Loucy (cell line): ENCODE results near the gene ATF7.
"Not testable (repeated sequence)": the region's sequence is repeated elsewhere in the genome, so short reads cannot be mapped to it uniquely, and the experiment has no call there.

Source experiments
- H2AFZ ChIP-seq: fragments of 200-600 bp; sonication (generic); 2 replicates; pipeline ENCODE4 v1.6.0; 2016; ENCODE audit warnings: antibody characterized with exemption, mild to moderate bottlenecking, low read length, moderate library complexity
- H3F3A ChIP-seq: fragments of 200-600 bp; 2 replicates; pipeline ENCODE4 v1.6.0; 2016; ENCODE audit warnings: antibody characterized with exemption, low read depth, mild to moderate bottlenecking
- H3K27me3 ChIP-seq: fragments of 200-600 bp; sonication (generic); 2 replicates; pipeline ENCODE4 v1.6.1; 2014; ENCODE audit warnings: low read length, mild to moderate bottlenecking; ENCODE audit not compliant: insufficient read depth, poor library complexity, severe bottlenecking
- H3K36me3 ChIP-seq: fragments of 200-600 bp; sonication (generic); 2 replicates; pipeline ENCODE4 v1.6.1; 2016; ENCODE audit warnings: low read length; ENCODE audit not compliant: insufficient read depth
- H3K4me1 ChIP-seq: fragments of 200-600 bp; sonication (generic); 2 replicates; pipeline ENCODE4 v1.5.1; 2014; ENCODE audit warnings: low read length, mild to moderate bottlenecking; ENCODE audit not compliant: insufficient read depth, poor library complexity, severe bottlenecking
- H3K4me2 ChIP-seq: fragments of 200-600 bp; sonication (generic); 2 replicates; pipeline ENCODE4 v1.6.0; 2014; ENCODE audit warnings: antibody characterized with exemption, low read length, low read depth, mild to moderate bottlenecking; ENCODE audit not compliant: poor library complexity, severe bottlenecking
- H3K4me3 ChIP-seq: fragments of 200-600 bp; sonication (generic); 2 replicates; pipeline ENCODE4 v1.5.1; 2014; ENCODE audit warnings: low read length, mild to moderate bottlenecking, mixed read lengths; ENCODE audit not compliant: poor library complexity, severe bottlenecking
- H3K79me2 ChIP-seq: fragments of 200-600 bp; sonication (generic); 2 replicates; pipeline ENCODE4 v1.6.1; 2014; ENCODE audit warnings: low read length; ENCODE audit not compliant: insufficient read depth
- H3K9ac ChIP-seq: fragments of 200-600 bp; sonication (generic); 2 replicates; pipeline ENCODE4 v1.6.0; 2014; ENCODE audit warnings: mild to moderate bottlenecking, low read depth, low read length, moderate library complexity; ENCODE audit not compliant: poor library complexity, severe bottlenecking
- H3K9me2 ChIP-seq: fragments of 200-600 bp; sonication (generic); replicated peaks from 2 replicates; pipeline ENCODE4 v1.6.1; 2016; ENCODE audit warnings: low read depth, low read length, mixed read lengths
- H3K9me3 ChIP-seq: fragments of 200-600 bp; sonication (generic); 2 replicates; pipeline ENCODE4 v1.6.1; 2014; ENCODE audit warnings: mild to moderate bottlenecking, antibody characterized with exemption, low read length, low read depth; ENCODE audit not compliant: insufficient read depth
- H4K20me1 ChIP-seq: fragments of 200-600 bp; sonication (generic); 2 replicates; pipeline ENCODE4 v1.6.0; 2014; ENCODE audit warnings: antibody characterized with exemption, low read length, mild to moderate bottlenecking; ENCODE audit not compliant: insufficient read depth, poor library complexity, severe bottlenecking
- EZH2phosphoT487 ChIP-seq: fragments of 200-600 bp; IDR thresholded peaks from 2 replicates; pipeline ENCODE4 v1.6.1; 2018; ENCODE audit warnings: antibody characterized with exemption, mild to moderate bottlenecking, moderate library complexity, borderline replicate concordance
- TF ChIP-seq, protein P1 (sequence below): fragments of 200-600 bp; sonication (generic); conservative IDR thresholded peaks from 2 replicates; pipeline ENCODE4 v1.5.1; 2014; ENCODE audit warnings: mild to moderate bottlenecking, antibody characterized with exemption, low read length

Gene ATF7

DNA sequence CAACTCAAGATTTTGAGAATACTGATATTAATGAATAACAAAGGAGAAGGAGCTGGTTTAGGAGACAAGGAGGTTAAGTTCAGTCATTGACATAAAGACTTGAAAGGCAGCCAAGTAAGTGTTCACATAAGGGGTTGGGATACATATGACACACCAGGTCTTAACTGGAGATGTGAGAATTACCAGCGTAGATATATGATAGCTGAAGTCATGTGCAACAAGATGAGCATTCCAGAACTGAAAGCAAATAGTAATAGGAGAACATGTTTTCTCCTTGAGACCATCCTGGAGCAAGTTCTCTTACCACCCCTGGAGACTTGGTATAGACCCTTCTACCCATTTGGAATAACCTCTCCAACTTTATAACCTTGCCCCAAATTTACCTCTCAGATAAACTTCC, 75.6 kb downstream of the ATF7 start:
- H3K9me3 ChIP-seq = no peaks in the 10 kb centered on the region
- H3K4me1 ChIP-seq = no peaks in the 10 kb centered on the region
- no peaks in the 10 kb centered on the region for H3K27me3 ChIP-seq
- no peak overlapping the region for H3K4me3 ChIP-seq
- H2AFZ ChIP-seq = no peak overlapping the region
- no peak overlapping the region for H3K9ac ChIP-seq
- TF ChIP-seq, protein P1, sequence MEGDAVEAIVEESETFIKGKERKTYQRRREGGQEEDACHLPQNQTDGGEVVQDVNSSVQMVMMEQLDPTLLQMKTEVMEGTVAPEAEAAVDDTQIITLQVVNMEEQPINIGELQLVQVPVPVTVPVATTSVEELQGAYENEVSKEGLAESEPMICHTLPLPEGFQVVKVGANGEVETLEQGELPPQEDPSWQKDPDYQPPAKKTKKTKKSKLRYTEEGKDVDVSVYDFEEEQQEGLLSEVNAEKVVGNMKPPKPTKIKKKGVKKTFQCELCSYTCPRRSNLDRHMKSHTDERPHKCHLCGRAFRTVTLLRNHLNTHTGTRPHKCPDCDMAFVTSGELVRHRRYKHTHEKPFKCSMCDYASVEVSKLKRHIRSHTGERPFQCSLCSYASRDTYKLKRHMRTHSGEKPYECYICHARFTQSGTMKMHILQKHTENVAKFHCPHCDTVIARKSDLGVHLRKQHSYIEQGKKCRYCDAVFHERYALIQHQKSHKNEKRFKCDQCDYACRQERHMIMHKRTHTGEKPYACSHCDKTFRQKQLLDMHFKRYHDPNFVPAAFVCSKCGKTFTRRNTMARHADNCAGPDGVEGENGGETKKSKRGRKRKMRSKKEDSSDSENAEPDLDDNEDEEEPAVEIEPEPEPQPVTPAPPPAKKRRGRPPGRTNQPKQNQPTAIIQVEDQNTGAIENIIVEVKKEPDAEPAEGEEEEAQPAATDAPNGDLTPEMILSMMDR = no peak
- TF ChIP-seq EZH2phosphoT487 = no peak
- peaks cover 6% of the 10 kb centered on the region; the same call in 1 of the 2 replicates for H3K36me3 ChIP-seq
- no peaks in the 10 kb centered on the region for H4K20me1 ChIP-seq
- H3F3A ChIP-seq = no peaks in the 10 kb centered on the region
- no peaks in the 10 kb centered on the region for H3K79me2 ChIP-seq
- no peak overlapping the region for H3K4me2 ChIP-seq
- no peaks in the 10 kb centered on the region for H3K9me2 ChIP-seq

DNA sequence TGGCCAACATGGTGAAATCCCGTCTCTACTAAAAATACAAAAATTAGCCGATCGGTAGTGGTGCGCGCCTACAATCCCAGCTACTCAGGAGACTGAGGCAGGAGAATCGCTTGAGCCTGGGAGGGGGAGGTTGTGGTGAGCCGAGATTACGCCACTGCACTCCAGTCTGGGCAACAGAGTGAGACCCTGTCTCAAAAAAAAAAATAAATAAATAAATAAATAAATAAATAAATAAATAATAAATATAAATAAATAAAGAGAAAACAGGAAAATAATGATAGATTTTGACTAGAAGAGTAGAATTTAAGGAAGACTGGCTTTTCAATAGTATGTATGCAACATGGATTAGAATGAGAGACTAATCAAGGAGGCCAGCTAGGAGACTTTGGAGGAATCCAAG, 76.1 kb downstream of the ATF7 start:
- H3K36me3 ChIP-seq, H2AFZ ChIP-seq, H3K4me1 ChIP-seq, H3K4me3 ChIP-seq, H3K9me2 ChIP-seq, H3K9ac ChIP-seq, H3K27me3 ChIP-seq, H3F3A ChIP-seq, H3K79me2 ChIP-seq, H3K9me3 ChIP-seq, H4K20me1 ChIP-seq, H3K4me2 ChIP-seq: not testable (repeated sequence)

DNA sequence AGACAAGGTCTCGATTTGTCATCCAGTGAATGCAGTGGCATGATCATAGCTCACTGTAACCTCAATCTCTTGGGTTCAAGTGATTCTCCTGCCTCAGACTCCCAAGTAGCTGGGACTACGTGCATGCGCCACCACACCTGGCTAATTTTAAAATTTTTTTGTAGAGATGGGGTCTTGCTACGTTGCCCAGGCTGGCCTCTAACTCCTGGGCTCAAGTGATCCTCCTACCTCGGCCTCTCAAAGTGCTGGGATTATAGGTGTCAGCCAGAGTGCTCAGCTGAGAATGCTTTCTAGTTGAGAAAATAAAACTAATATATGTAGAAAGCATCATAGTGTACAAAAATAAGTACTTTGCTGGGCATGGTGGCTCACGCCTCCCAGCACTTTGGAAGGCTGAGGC, 77.8 kb downstream of the ATF7 start:
- not testable (repeated sequence) for H3K4me2 ChIP-seq, H4K20me1 ChIP-seq, H3K4me3 ChIP-seq, H3F3A ChIP-seq, H3K9ac ChIP-seq, H3K36me3 ChIP-seq, H3K9me2 ChIP-seq, H2AFZ ChIP-seq, H3K27me3 ChIP-seq, H3K4me1 ChIP-seq, H3K79me2 ChIP-seq, H3K9me3 ChIP-seq

DNA sequence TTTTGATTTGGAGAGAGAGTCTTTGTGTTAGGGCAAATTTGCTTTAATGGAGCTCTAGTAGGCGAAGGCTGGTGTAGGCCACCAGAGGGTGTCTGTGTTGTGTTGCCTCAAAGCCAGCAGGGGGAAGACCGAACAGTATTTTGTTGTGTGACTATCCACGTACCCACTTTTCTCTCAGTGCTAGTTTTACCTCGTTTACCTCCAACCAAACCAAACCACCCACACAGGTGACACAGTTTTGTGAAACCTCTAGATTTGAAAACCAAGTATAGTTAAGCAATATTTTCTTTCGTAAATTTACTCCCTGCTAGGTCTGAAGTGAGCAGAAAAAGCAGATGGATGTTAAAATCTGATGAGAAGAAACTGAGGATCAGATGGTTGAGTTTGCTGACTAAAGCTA, 82.6 kb downstream of the ATF7 start:
- Histone ChIP-seq H3K9me3 (no peaks in the 10 kb centered on the region), H3K4me2 (no peak overlapping the region), H3F3A (no peaks in the 10 kb centered on the region), H2AFZ (no peak overlapping the region), H3K79me2 (no peaks in the 10 kb centered on the region), H4K20me1 (no peaks in the 10 kb centered on the region), H3K36me3 (peaks cover 21% of the 10 kb centered on the region; the same call in 1 of the 2 replicates), H3K9me2 (no peaks in the 10 kb centered on the region), H3K27me3 (no peaks in the 10 kb centered on the region), H3K4me1 (no peaks in the 10 kb centered on the region), H3K4me3 (no peak overlapping the region), H3K9ac (no peak overlapping the region)
- TF ChIP-seq, protein P1 = peak; percentile 90
- TF ChIP-seq EZH2phosphoT487 = no peak
